Calu3 (cell line): ENCODE results near the gene PHPT1. TPM values are rescaled to one million over a fixed set of nuclear protein-coding genes. Genes with fewer than 3 reads are reported as not detected.

Experiments used
- BruUV-seq: library from RNA; stranded (reverse); fragments of 400-500 nt; replicated peaks from 2 replicates; lab custom pipeline; 2021; lab: Mats Ljungman, UMichigan
- CTCF ChIA-PET: fragments of 300-600 bp; sonication (Branson Sonifier 250); formaldehyde crosslinking; loops from one replicate; lab custom pipeline; 2022; ENCODE audit warnings: antibody characterized with exemption; lab: Charles Lee
- DNase-seq: peaks from one replicate; pipeline ENCODE4 v3.0.0; 2022
- H3K27ac Mint-ChIP-seq: one replicate; pipeline ENCODE4 v1.8.0; 2022; ENCODE audit warnings: mixed read lengths; ENCODE audit not compliant: unreplicated experiment
- H3K27me3 Mint-ChIP-seq: one replicate; pipeline ENCODE4 v1.8.0; 2022; ENCODE audit warnings: mixed read lengths; ENCODE audit not compliant: unreplicated experiment
- H3K36me3 Mint-ChIP-seq: one replicate; pipeline ENCODE4 v1.8.0; 2022; ENCODE audit warnings: mild to moderate bottlenecking, moderate library complexity, mixed read lengths; ENCODE audit not compliant: insufficient read depth, unreplicated experiment
- H3K4me1 Mint-ChIP-seq: one replicate; pipeline ENCODE4 v1.8.0; 2022; ENCODE audit warnings: mild to moderate bottlenecking, low read depth, mixed read lengths; ENCODE audit not compliant: unreplicated experiment
- H3K4me3 Mint-ChIP-seq: one replicate; pipeline ENCODE4 v1.8.0; 2022; ENCODE audit warnings: mild to moderate bottlenecking, low read depth, moderate library complexity, mixed read lengths; ENCODE audit not compliant: unreplicated experiment
- H3K9me3 Mint-ChIP-seq: one replicate; pipeline ENCODE4 v1.8.0; 2022; ENCODE audit warnings: low read depth, mixed read lengths; ENCODE audit not compliant: unreplicated experiment
- intact Hi-C: fragments of 100-400 bp; cut with micrococcal nuclease; formaldehyde crosslinking; loops from one replicate; pipeline ENCODE4 v1.10.0; 2022; ENCODE audit not compliant: unreplicated experiment
- total RNA-seq: library from RNA; stranded (reverse); gene quantifications from 2 replicates; pipeline ENCODE4 v1.2.3, GENCODE V29; 2022
- TF ChIP-seq, protein P1 (sequence below): fragments of 200-600 bp; IDR thresholded peaks from one replicate; pipeline ENCODE4 v1.8.0; 2022; ENCODE audit warnings: antibody characterized with exemption; ENCODE audit not compliant: unreplicated experiment

PHPT1 gene
- total RNA-seq, 1 experiment from 2014 or later = 48.7 TPM

DNA sequence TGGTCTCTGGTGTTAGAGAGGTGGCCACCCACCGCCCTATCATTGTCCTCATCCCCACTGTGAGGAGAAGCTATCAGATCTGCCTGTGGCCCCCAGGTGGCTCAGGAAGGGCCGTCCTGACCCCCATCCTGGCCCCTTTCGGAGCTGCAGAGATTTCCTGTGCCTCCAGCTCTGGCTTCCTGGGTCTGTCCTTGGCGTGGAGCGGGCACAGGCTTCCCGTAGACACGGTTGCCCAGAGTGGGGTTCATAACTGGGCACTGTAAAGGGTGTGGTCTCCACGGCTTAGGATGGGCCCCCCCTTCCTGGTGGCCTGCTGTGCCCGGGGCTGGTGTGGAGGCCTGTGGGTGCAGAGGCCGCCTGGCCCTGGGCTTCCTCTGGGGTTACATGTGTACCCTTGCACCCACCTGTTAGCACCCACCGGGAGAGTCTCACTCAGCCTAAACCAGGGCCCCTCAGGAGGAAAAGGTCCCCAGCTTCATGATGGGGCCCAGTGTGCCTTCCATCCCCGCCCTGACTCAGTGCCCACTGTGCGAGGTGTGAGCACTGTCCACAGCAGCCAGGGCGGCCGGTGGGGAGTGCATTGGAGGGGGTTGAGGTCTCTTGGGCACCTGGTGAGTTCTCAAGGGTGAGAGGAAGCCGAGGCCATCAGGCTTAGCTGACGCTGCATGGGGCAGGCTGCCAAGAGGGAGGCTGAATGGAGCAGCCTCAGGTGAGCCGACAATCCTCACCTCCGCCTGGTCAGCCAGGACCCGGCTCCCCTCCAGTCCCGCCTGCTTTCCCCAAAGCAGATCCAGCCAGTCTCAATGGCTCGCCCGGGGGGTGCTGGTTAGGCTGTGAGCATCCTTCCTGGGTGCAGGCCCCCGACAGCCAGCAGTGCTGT, 22.3 kb upstream of the PHPT1 start:
- DNase-seq = no peak
- Mint-ChIP-seq H3K4me1 (no peaks in the 10 kb centered on the region), H3K36me3 (peaks cover 27% of the 10 kb centered on the region), H3K9me3 (no peaks in the 10 kb centered on the region), H3K4me3 (no peak overlapping the region), H3K27me3 (no peaks in the 10 kb centered on the region), H3K27ac (no peak overlapping the region)
- CTCF ChIA-PET = interaction anchor here (0.6 kb wide), 1 partner anchor 151 kb away, joined by 3 read pairs; no protein-coding TSS in a partner anchor
- TF ChIP-seq, protein P1, sequence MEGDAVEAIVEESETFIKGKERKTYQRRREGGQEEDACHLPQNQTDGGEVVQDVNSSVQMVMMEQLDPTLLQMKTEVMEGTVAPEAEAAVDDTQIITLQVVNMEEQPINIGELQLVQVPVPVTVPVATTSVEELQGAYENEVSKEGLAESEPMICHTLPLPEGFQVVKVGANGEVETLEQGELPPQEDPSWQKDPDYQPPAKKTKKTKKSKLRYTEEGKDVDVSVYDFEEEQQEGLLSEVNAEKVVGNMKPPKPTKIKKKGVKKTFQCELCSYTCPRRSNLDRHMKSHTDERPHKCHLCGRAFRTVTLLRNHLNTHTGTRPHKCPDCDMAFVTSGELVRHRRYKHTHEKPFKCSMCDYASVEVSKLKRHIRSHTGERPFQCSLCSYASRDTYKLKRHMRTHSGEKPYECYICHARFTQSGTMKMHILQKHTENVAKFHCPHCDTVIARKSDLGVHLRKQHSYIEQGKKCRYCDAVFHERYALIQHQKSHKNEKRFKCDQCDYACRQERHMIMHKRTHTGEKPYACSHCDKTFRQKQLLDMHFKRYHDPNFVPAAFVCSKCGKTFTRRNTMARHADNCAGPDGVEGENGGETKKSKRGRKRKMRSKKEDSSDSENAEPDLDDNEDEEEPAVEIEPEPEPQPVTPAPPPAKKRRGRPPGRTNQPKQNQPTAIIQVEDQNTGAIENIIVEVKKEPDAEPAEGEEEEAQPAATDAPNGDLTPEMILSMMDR = no peak
- BruUV-seq = no TSS peak
- intact Hi-C loops = no loop called here

GRCh38 chr9:136827794-136828473, 21.3 kb upstream of the PHPT1 start:
- no peaks in the 10 kb centered on the region for H3K4me1 Mint-ChIP-seq
- no peak overlapping the region for H3K27ac Mint-ChIP-seq
- H3K9me3 Mint-ChIP-seq = no peaks in the 10 kb centered on the region
- H3K4me3 Mint-ChIP-seq = no peak overlapping the region
- TF ChIP-seq, protein P1 = no peak
- no peaks in the 10 kb centered on the region for H3K27me3 Mint-ChIP-seq
- no TSS peak for BruUV-seq
- peaks cover 26% of the 10 kb centered on the region for H3K36me3 Mint-ChIP-seq
- intact Hi-C loops = no loop called here
- DNase-seq = no peak
- CTCF ChIA-PET = no interaction called here

- H3K4me3 Mint-ChIP-seq = no peak overlapping the region
- CTCF ChIA-PET = no interaction called here
- intact Hi-C loops = no loop called here
- peaks cover 19% of the 10 kb centered on the region for H3K36me3 Mint-ChIP-seq
- no peak overlapping the region for H3K27ac Mint-ChIP-seq
- BruUV-seq = no TSS peak
- H3K4me1 Mint-ChIP-seq = no peaks in the 10 kb centered on the region
- no peaks in the 10 kb centered on the region for H3K27me3 Mint-ChIP-seq
- TF ChIP-seq, protein P1 = no peak
- H3K9me3 Mint-ChIP-seq = no peaks in the 10 kb centered on the region
- no peak for DNase-seq
These were observed 20.6 kb upstream of the PHPT1 start for GRCh38 chr9:136828474-136829140.

- no peaks in the 10 kb centered on the region for H3K9me3 Mint-ChIP-seq
- no peak overlapping the region for H3K27ac Mint-ChIP-seq
- H3K4me1 Mint-ChIP-seq = no peaks in the 10 kb centered on the region
- peaks cover 18% of the 10 kb centered on the region for H3K36me3 Mint-ChIP-seq
- H3K4me3 Mint-ChIP-seq = no peak overlapping the region
- CTCF ChIA-PET = no interaction called here
- intact Hi-C loops = no loop called here
- no peak for DNase-seq
- BruUV-seq = no TSS peak
- no peaks in the 10 kb centered on the region for H3K27me3 Mint-ChIP-seq
- TF ChIP-seq, protein P1 = no peak
These were observed 19.8 kb upstream of the PHPT1 start for GRCh38 chr9:136829412-136829811.
